ENCODE measurements around the gene APRT. TPM values are rescaled to one million over a fixed set of nuclear protein-coding genes. Genes with fewer than 3 reads are reported as not detected.

The APRT gene
- total RNA-seq, 4 donors from 2014 or later = 81.6 to 221 (median 149) TPM

DNA sequence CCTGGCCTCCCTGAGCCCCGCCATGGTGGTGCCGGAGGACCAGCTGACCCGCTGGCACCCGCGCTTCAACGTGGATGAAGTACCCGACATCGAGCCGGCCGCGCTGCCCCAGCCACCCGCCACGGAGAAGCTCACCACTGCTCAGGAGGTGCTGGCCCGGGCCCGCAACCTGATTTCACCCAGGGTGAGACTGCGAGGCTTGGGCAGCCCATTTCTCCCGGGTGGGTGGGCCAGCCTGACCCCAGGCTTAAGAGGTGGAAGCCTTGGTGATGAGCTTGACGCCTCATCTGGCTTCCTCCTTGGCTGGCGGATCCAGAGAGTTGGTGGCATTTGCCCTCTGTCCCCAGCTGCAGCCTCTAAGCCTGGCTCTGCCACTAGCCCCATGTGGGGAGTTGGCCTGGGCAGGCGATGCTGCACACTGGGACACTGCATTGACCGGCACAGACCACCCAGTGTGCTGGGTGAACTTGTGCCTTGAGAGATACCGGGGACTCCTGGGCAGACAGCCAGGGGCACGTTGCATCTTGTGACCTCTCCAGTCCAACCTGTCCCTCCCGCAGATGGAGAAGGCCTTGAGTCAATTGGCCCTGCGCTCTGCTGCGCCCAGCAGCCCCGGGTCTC lies 5.1 kb downstream of the APRT start:
- TF ChIP-seq POLR2A (IDR thresholded peaks at IDR 0.05) (no peak), EP300 (IDR thresholded peaks at IDR 0.05; ENCODE audit: low read depth) (no peak), POLR2AphosphoS5 (IDR thresholded peaks at IDR 0.05) (no peak)
- TF ChIP-seq, protein P1, sequence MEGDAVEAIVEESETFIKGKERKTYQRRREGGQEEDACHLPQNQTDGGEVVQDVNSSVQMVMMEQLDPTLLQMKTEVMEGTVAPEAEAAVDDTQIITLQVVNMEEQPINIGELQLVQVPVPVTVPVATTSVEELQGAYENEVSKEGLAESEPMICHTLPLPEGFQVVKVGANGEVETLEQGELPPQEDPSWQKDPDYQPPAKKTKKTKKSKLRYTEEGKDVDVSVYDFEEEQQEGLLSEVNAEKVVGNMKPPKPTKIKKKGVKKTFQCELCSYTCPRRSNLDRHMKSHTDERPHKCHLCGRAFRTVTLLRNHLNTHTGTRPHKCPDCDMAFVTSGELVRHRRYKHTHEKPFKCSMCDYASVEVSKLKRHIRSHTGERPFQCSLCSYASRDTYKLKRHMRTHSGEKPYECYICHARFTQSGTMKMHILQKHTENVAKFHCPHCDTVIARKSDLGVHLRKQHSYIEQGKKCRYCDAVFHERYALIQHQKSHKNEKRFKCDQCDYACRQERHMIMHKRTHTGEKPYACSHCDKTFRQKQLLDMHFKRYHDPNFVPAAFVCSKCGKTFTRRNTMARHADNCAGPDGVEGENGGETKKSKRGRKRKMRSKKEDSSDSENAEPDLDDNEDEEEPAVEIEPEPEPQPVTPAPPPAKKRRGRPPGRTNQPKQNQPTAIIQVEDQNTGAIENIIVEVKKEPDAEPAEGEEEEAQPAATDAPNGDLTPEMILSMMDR (IDR thresholded peaks at IDR 0.05) = no peak
- no peak for DNase-seq
- 84% methylated on average over 24 of the region's 27 CpGs; no CpG with 5 or more reads in 1 of the 2 donors for WGBS, 2 donors (ENCODE audit: low coverage in 1 of 2)
- in situ Hi-C loops (cut with MboI; ENCODE audit: low pct_ligation_motif_present in 1 of 4, low pct_unique_long_range_greater_than_20kb in 1 of 4, low sequenced_read_pairs in 3 of 4) (loop anchor here in 1 of 4 donors (25.0 kb wide), 1 partner anchor 406 kb away; the partner anchor contains the start of genes SLC22A31 and ZNF778), intact Hi-C loops (cut with DNase I; ENCODE audit: low total_unique reads) (no loop called here)
- Histone ChIP-seq H3K4me1 (peaks cover 14 to 44% (median 35%) of the 10 kb centered on the region in 4 donors), H3K27ac (no peak overlapping the region), H3K27me3 (no peaks in the 10 kb centered on the region), H3K4me3 (no peak overlapping the region), H3K36me3 (no peaks in the 10 kb centered on the region), H3K9me3 (no peaks in the 10 kb centered on the region)

- no peak for TF ChIP-seq POLR2AphosphoS5 (IDR thresholded peaks at IDR 0.05)
- no peak for TF ChIP-seq POLR2A (IDR thresholded peaks at IDR 0.05)
- TF ChIP-seq, protein P1 (IDR thresholded peaks at IDR 0.05) = no peak
- TF ChIP-seq EP300 (IDR thresholded peaks at IDR 0.05; ENCODE audit: low read depth) = no peak
- Histone ChIP-seq H3K36me3 (no peaks in the 10 kb centered on the region), H3K27me3 (no peaks in the 10 kb centered on the region), H3K27ac (no peak overlapping the region), H3K4me1 (peaks cover 14 to 37% (median 33%) of the 10 kb centered on the region in 4 donors), H3K4me3 (no peak overlapping the region), H3K9me3 (no peaks in the 10 kb centered on the region)
- in situ Hi-C loops (cut with MboI; ENCODE audit: low pct_ligation_motif_present in 1 of 4, low pct_unique_long_range_greater_than_20kb in 1 of 4, low sequenced_read_pairs in 3 of 4) = loop anchor here in 1 of 4 donors (25.0 kb wide), 1 partner anchor 406 kb away; the partner anchor contains the start of genes SLC22A31 and ZNF778
- 96% methylated on average over 13 of the region's 21 CpGs; no CpG with 5 or more reads in 1 of the 2 donors for WGBS, 2 donors (ENCODE audit: low coverage in 1 of 2)
- intact Hi-C loops (cut with DNase I; ENCODE audit: low total_unique reads) = no loop called here
- DNase-seq = no peak
These were observed 5.8 kb downstream of the APRT start for GRCh38 chr16:88805887-88806393.

- TF ChIP-seq POLR2A (IDR thresholded peaks at IDR 0.05) = no peak
- TF ChIP-seq EP300 (IDR thresholded peaks at IDR 0.05; ENCODE audit: low read depth) = no peak
- no peak for TF ChIP-seq POLR2AphosphoS5 (IDR thresholded peaks at IDR 0.05)
- TF ChIP-seq, protein P1 (IDR thresholded peaks at IDR 0.05) = no peak
- DNase-seq = no peak
- in situ Hi-C loops (cut with MboI; ENCODE audit: low pct_ligation_motif_present in 1 of 4, low pct_unique_long_range_greater_than_20kb in 1 of 4, low sequenced_read_pairs in 3 of 4) = loop anchor here in 1 of 4 donors (25.0 kb wide), 1 partner anchor 407 kb away; the partner anchor contains the start of genes SLC22A31 and ZNF778
- intact Hi-C loops (cut with DNase I; ENCODE audit: low total_unique reads) = no loop called here
- peaks cover 8 to 31% (median 27%) of the 10 kb centered on the region in 4 donors for H3K4me1 ChIP-seq
- no peak overlapping the region for H3K4me3 ChIP-seq
- no peak overlapping the region for H3K27ac ChIP-seq
- H3K27me3 ChIP-seq = no peaks in the 10 kb centered on the region
- no peaks in the 10 kb centered on the region for H3K9me3 ChIP-seq
- H3K36me3 ChIP-seq = no peaks in the 10 kb centered on the region
- whole genome bisulfite sequencing, 2 donors (ENCODE audit: low coverage in 1 of 2) = 93% methylated on average over 10 of the region's 22 CpGs; no CpG with 5 or more reads in 1 of the 2 donors
These were observed 6.4 kb downstream of the APRT start for GRCh38 chr16:88805340-88805715.

DNA sequence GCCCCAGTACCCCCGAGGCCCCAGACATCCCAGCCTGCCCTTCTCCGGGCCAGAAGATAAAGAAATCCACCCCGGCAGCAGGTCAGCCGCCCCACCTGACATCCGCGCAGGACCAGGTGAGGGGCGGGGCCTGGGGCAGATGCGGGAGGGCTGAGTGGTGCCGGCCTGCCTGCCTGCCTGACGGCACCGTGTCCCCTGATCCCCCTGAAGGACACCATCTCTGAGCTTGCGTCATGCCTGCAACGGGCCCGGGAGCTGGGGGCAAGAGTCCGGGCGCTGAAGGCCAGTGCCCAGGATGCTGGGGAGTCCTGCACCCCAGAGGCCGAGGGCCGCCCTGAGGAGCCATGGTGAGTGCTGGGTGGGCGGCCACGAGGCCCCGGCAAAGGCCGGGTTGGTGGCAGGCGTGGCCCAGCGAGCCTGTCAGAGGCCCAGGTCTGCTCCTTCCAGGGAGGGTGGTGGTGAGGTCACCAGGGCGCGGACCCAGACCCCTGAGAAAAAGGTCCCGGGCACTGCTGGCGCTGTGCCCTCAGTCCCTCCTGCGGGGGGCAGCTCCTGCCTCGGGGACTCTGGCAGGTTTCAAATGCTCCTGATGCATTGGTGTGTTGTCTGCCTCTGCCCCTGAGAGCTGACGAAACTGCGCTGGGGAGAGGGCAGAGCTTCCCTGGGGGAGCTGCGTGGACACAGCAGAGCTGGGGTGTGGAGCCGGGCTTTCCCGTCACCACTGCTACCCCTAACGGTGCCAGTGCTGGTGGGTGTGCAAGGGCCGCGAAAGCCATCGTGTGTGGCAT lies 7.0 kb downstream of the APRT start:
- H3K9me3 ChIP-seq = no peaks in the 10 kb centered on the region
- H3K27me3 ChIP-seq = no peaks in the 10 kb centered on the region
- H3K4me3 ChIP-seq = peak overlapping the region in 2 of 4 donors; percentile 70 to 87
- H3K4me1 ChIP-seq = peaks cover 6 to 25% (median 21%) of the 10 kb centered on the region in 4 donors
- H3K36me3 ChIP-seq = no peaks in the 10 kb centered on the region
- no peak for DNase-seq
- TF ChIP-seq, protein P1 (IDR thresholded peaks at IDR 0.05) = no peak
- TF ChIP-seq EP300 (IDR thresholded peaks at IDR 0.05; ENCODE audit: low read depth) = no peak
- no peak for TF ChIP-seq POLR2A (IDR thresholded peaks at IDR 0.05)
- no peak for TF ChIP-seq POLR2AphosphoS5 (IDR thresholded peaks at IDR 0.05)
- intact Hi-C loops (cut with DNase I; ENCODE audit: low total_unique reads) (no loop called here), in situ Hi-C loops (cut with MboI; ENCODE audit: low pct_ligation_motif_present in 1 of 4, low pct_unique_long_range_greater_than_20kb in 1 of 4, low sequenced_read_pairs in 3 of 4) (loop anchor here in 1 of 4 donors (25.0 kb wide), 1 partner anchor 408 kb away; the partner anchor contains the start of genes SLC22A31 and ZNF778)
- WGBS, 2 donors (ENCODE audit: low coverage in 1 of 2) = 23% methylated on average over 18 of the region's 39 CpGs; no CpG with 5 or more reads in 1 of the 2 donors
- peak overlapping the region in 2 of 4 donors; percentile 88 to 89 for H3K27ac ChIP-seq

All from transverse colon (tissue), 4 donors.